CD14-positive monocyte (primary cell): ENCODE data around the gene NRG3. TPM values are rescaled to one million over a fixed set of nuclear protein-coding genes. Genes with fewer than 3 reads are reported as not detected.

ENCODE experiments used
- DNase-seq, 3 donors: peaks; one replicate each; pipeline ENCODE4 v3.0.0-alpha.2; 2011 to 2022
- H2AFZ ChIP-seq: 2 replicates; pipeline ENCODE4 v1.6.0; 2012; ENCODE audit warnings: mild to moderate bottlenecking, low read depth, low read length, inconsistent platforms; ENCODE audit not compliant: insufficient read depth, poor library complexity, severe bottlenecking
- H3K27ac ChIP-seq, 2 donors: 1 replicate in 1 of 2; 2 replicates in 1 of 2; pipeline ENCODE4 v1.5.1; 2012 to 2013; ENCODE audit warnings: low read length in 2 of 2, control low read depth in 1 of 2, inconsistent platforms in 1 of 2, low read depth in 1 of 2, mild to moderate bottlenecking in 1 of 2
- H3K27me3 ChIP-seq, 2 donors: one replicate each; pipeline versions ENCODE4 v1.6.0 to v1.6.1; 2011 to 2013; ENCODE audit warnings: low read length in 2 of 2; ENCODE audit not compliant: control insufficient read depth in 2 of 2, insufficient read depth in 2 of 2
- H3K36me3 ChIP-seq, 2 donors: replicated peaks in 1 of 2; 1 replicate in 1 of 2; 2 replicates in 1 of 2; pipeline versions ENCODE4 v1.5.1 to v1.6.1; 2012 to 2013; ENCODE audit warnings: low read length in 2 of 2, control low read depth in 1 of 2, inconsistent platforms in 1 of 2, mild to moderate bottlenecking in 1 of 2; ENCODE audit not compliant: insufficient read depth in 2 of 2, control insufficient read depth in 1 of 2
- H3K4me1 ChIP-seq, 2 donors: 1 replicate in 1 of 2; 2 replicates in 1 of 2; pipeline versions ENCODE4 v1.5.1 to v1.6.1; 2012 to 2013; ENCODE audit warnings: low read length in 2 of 2, control low read depth in 1 of 2, inconsistent platforms in 1 of 2, mild to moderate bottlenecking in 1 of 2, moderate library complexity in 1 of 2; ENCODE audit not compliant: insufficient read depth in 2 of 2, control insufficient read depth in 1 of 2
- H3K4me2 ChIP-seq: replicated peaks from 2 replicates; pipeline ENCODE3; 2012; ENCODE audit warnings: low read length, moderate library complexity, mild to moderate bottlenecking; ENCODE audit not compliant: poor library complexity, severe bottlenecking; ENCODE audit errors: extremely low read depth
- H3K4me3 ChIP-seq, 3 experiments: fragments of 200-600 bp in 1 of 3; sonication (generic) in 1 of 3; replicated peaks in 1 of 3; 1 replicate in 2 of 3; 2 replicates in 1 of 3; pipeline ENCODE4 v1.5.1; 2011 to 2013; ENCODE audit warnings: low read length in 3 of 3, mild to moderate bottlenecking in 3 of 3, control low read depth in 2 of 3, low read depth in 2 of 3, inconsistent platforms in 1 of 3, moderate library complexity in 1 of 3
- H3K79me2 ChIP-seq: 2 replicates; pipeline ENCODE4 v1.6.0; 2012; ENCODE audit warnings: mild to moderate bottlenecking, control low read depth, inconsistent platforms, low read length, moderate library complexity; ENCODE audit not compliant: insufficient read depth
- H3K9ac ChIP-seq: 2 replicates; pipeline ENCODE4 v1.6.0; 2017; ENCODE audit warnings: low read length, mild to moderate bottlenecking; ENCODE audit not compliant: insufficient read depth, poor library complexity, severe bottlenecking
- H3K9me3 ChIP-seq, 2 donors: replicated peaks in 1 of 2; 1 replicate in 1 of 2; 2 replicates in 1 of 2; pipeline versions ENCODE4 v1.5.1 to v1.6.1; 2012 to 2013; ENCODE audit warnings: low read length in 2 of 2, control low read depth in 1 of 2; ENCODE audit not compliant: control insufficient read depth in 1 of 2, insufficient read depth in 1 of 2
- H4K20me1 ChIP-seq: 2 replicates; pipeline ENCODE4 v1.6.0; 2012; ENCODE audit warnings: mild to moderate bottlenecking, low read length, control low read depth, moderate library complexity; ENCODE audit not compliant: insufficient read depth
- H3K27ac Mint-ChIP-seq, 7 donors: one replicate each; pipeline ENCODE4 v1.8.0; 2020; ENCODE audit warnings: mild to moderate bottlenecking in 7 of 7, mixed read lengths in 7 of 7, moderate library complexity in 6 of 7, inconsistent platforms in 2 of 7
- H3K27me3 Mint-ChIP-seq, 3 donors: one replicate each; pipeline ENCODE4 v1.8.0; 2021 to 2022; ENCODE audit warnings: low read depth in 3 of 3, mild to moderate bottlenecking in 3 of 3, mixed read lengths in 3 of 3, moderate library complexity in 3 of 3, inconsistent platforms in 1 of 3
- H3K36me3 Mint-ChIP-seq, 2 donors: one replicate each; pipeline ENCODE4 v1.8.0; 2020; ENCODE audit warnings: mixed read lengths in 2 of 2, inconsistent platforms in 1 of 2, mild to moderate bottlenecking in 1 of 2
- H3K4me1 Mint-ChIP-seq: one replicate; pipeline ENCODE4 v1.8.0; 2020; ENCODE audit warnings: mild to moderate bottlenecking, mixed read lengths
- H3K4me3 Mint-ChIP-seq, 2 donors: one replicate each; pipeline ENCODE4 v1.8.0; 2020; ENCODE audit warnings: mild to moderate bottlenecking in 2 of 2, mixed read lengths in 2 of 2, moderate library complexity in 1 of 2
- H3K9me3 Mint-ChIP-seq, 7 donors: one replicate each; pipeline ENCODE4 v1.8.0; 2020 to 2022; ENCODE audit warnings: mixed read lengths in 7 of 7, mild to moderate bottlenecking in 6 of 7, moderate library complexity in 6 of 7, inconsistent platforms in 2 of 7
- CTCF ChIP-seq: fragments of 200-600 bp; IDR thresholded peaks from one replicate; pipeline ENCODE4 v1.8.0; 2022; ENCODE audit warnings: antibody characterized with exemption, mild to moderate bottlenecking
- WGBS: methylation state at CpG from one replicate; pipeline ENCODE4 v1.1.5; 2013; ENCODE audit warnings: missing lambda C conversion rate; ENCODE audit not compliant: insufficient coverage; 5-methylcytosine and 5-hydroxymethylcytosine counted together
- intact Hi-C, 2 donors: fragments of 100-400 bp; cut with micrococcal nuclease; formaldehyde crosslinking; loops; one replicate each; pipeline versions ENCODE4 v1.15.0 to v1.15.1; 2023
- polyA plus RNA-seq, 3 donors: library from polyadenylated mRNA; depleted of rRNA in 1 of 3; unstranded in 2 of 3; stranded (reverse) in 1 of 3; fragments of 300-500 nt in 2 of 3; fragments of >200 nt in 1 of 3; fragmentation: Illumina TruSeq in 2 of 3; gene quantifications; 1 replicate in 2 of 3; 2 replicates in 1 of 3; pipeline ENCODE4 v1.2.3, GENCODE V29; 2012 to 2021

NRG3 gene
- polyA plus RNA-seq, 3 donors: not detected

- no peak for TF ChIP-seq CTCF
- Histone ChIP-seq H3K9ac (no peak overlapping the region), H3K4me1 (no peaks in the 10 kb centered on the region), H3K79me2 (no peaks in the 10 kb centered on the region), H3K4me3 (no peak overlapping the region), H3K27me3 (no peaks in the 10 kb centered on the region), H2AFZ (no peak overlapping the region), H3K36me3 (no peaks in the 10 kb centered on the region), H3K4me2 (no peak overlapping the region), H3K9me3 (no peaks in the 10 kb centered on the region), H3K27ac (no peak overlapping the region), H4K20me1 (no peaks in the 10 kb centered on the region)
- WGBS: 90% methylated on average over 4 of the region's 7 CpGs
- H3K4me3 Mint-ChIP-seq: no peak overlapping the region
- intact Hi-C loops: no loop called here
- H3K36me3 Mint-ChIP-seq: no peaks in the 10 kb centered on the region
- no peak for DNase-seq
- H3K27me3 Mint-ChIP-seq: no peaks in the 10 kb centered on the region
- H3K27ac Mint-ChIP-seq: no peak overlapping the region
- H3K4me1 Mint-ChIP-seq: no peaks in the 10 kb centered on the region
- H3K9me3 Mint-ChIP-seq: peaks cover 0 to 10% (median 0%) of the 10 kb centered on the region in 7 donors
Measured at GRCh38 chr10:82194419-82194818, 319.4 kb downstream of the NRG3 start.

- no peaks in the 10 kb centered on the region for H3K36me3 Mint-ChIP-seq
- Histone ChIP-seq H3K4me3 (no peak overlapping the region), H4K20me1 (no peaks in the 10 kb centered on the region), H3K4me2 (no peak overlapping the region), H3K27me3 (no peaks in the 10 kb centered on the region), H2AFZ (no peak overlapping the region), H3K9me3 (no peaks in the 10 kb centered on the region), H3K9ac (no peak overlapping the region), H3K36me3 (no peaks in the 10 kb centered on the region), H3K79me2 (no peaks in the 10 kb centered on the region), H3K27ac (no peak overlapping the region), H3K4me1 (no peaks in the 10 kb centered on the region)
- intact Hi-C loops: no loop called here
- no peak overlapping the region for H3K27ac Mint-ChIP-seq
- peaks cover 0 to 3% (median 2%) of the 10 kb centered on the region in 7 donors for H3K9me3 Mint-ChIP-seq
- no peak for DNase-seq
- no peaks in the 10 kb centered on the region for H3K4me1 Mint-ChIP-seq
- peaks cover 0 to 2% (median 0%) of the 10 kb centered on the region in 3 donors for H3K27me3 Mint-ChIP-seq
- 100% methylated on average over 1 of the region's 2 CpGs for WGBS
- H3K4me3 Mint-ChIP-seq: no peak overlapping the region
- TF ChIP-seq CTCF: no peak
Measured at GRCh38 chr10:82206831-82207230, 331.8 kb downstream of the NRG3 start.
